ENCODE data around the gene CES4A. TPM values are rescaled to one million over a fixed set of nuclear protein-coding genes. Genes with fewer than 3 reads are reported as not detected.

Gene CES4A
- total and polyA plus RNA-seq, 2 of the 13 experiments (the other 11 are each of a cell fraction or from before 2014, with no cell fraction given) = 0.09 to 0.17 TPM

DNA sequence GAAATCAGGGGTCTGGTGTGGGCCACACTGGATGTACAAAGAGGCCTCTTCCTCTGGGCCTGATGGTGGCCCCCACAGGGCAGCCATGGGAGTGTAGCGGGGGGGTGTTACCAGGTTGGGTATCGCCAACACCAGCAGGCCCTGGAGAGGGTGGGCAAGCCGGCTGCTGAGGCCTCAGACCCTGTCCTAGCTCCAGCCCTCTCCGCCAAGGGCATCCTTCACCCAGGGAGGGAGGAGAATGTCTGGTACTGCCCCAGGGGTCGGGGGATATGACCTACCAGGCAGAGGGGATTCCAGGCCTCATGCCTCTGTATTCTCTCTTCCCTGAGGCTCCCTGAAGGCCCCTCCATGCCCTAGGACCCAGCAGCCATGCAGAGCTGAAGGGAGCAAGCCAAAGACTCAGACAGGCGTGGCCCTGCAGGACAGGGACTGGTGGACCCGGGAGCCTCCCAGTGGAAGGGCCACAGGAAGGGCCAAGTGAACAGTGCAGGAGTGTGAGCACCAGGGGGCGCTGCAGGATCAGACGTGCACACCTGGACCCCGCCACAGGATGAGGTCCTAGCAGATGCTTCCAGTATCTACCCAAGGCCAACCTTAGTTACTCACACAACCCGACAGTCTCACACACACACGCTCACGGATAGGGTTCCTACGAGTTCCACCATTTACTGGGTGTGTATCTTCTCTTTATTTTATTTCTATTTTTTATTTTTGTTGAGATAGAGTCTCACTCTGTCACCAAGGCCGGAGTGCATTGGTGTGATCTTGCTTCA lies 10.9 kb upstream of the CES4A start (continued):
- TF ChIP-seq, protein P1, sequence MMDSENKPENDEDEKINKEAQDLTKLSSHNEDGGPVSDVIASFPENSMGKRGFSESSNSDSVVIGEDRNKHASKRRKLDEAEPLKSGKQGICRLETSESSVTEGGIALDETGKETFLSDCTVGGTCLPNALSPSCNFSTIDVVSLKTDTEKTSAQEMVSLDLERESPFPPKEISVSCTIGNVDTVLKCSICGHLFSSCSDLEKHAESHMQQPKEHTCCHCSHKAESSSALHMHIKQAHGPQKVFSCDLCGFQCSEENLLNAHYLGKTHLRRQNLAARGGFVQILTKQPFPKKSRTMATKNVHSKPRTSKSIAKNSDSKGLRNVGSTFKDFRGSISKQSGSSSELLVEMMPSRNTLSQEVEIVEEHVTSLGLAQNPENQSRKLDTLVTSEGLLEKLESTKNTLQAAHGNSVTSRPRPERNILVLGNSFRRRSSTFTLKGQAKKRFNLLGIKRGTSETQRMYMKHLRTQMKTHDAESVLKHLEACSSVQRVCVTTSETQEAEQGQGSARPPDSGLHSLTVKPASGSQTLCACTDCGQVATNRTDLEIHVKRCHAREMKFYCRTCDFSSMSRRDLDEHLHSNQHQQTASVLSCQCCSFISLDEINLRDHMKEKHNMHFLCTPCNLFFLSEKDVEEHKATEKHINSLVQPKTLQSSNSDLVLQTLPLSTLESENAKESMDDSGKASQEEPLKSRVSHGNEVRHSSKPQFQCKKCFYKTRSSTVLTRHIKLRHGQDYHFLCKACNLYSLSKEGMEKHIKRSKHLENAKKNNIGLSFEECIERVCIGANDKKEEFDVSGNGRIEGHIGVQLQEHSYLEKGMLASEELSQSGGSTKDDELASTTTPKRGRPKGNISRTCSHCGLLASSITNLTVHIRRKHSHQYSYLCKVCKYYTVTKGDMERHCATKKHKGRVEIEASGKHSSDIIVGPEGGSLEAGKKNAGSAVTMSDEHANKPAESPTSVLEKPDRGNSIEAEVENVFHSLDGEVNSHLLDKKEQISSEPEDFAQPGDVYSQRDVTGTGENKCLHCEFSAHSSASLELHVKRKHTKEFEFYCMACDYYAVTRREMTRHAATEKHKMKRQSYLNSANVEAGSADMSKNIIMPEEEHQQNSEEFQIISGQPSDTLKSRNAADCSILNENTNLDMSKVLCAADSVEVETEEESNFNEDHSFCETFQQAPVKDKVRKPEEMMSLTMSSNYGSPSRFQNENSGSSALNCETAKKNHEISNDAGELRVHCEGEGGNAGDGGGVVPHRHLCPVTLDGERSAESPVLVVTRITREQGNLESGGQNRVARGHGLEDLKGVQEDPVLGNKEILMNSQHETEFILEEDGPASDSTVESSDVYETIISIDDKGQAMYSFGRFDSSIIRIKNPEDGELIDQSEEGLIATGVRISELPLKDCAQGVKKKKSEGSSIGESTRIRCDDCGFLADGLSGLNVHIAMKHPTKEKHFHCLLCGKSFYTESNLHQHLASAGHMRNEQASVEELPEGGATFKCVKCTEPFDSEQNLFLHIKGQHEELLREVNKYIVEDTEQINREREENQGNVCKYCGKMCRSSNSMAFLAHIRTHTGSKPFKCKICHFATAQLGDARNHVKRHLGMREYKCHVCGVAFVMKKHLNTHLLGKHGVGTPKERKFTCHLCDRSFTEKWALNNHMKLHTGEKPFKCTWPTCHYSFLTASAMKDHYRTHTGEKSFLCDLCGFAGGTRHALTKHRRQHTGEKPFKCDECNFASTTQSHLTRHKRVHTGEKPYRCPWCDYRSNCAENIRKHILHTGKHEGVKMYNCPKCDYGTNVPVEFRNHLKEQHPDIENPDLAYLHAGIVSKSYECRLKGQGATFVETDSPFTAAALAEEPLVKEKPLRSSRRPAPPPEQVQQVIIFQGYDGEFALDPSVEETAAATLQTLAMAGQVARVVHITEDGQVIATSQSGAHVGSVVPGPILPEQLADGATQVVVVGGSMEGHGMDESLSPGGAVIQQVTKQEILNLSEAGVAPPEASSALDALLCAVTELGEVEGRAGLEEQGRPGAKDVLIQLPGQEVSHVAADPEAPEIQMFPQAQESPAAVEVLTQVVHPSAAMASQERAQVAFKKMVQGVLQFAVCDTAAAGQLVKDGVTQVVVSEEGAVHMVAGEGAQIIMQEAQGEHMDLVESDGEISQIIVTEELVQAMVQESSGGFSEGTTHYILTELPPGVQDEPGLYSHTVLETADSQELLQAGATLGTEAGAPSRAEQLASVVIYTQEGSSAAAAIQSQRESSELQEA (CRISPR knock-in tag; IDR thresholded peaks at IDR 0.05; ENCODE audit: not compliant biosample characterization) = peak; percentile 52
- peak; percentile 83 for TF ChIP-seq ZNF547 (CRISPR knock-in tag; IDR thresholded peaks at IDR 0.05)
- peak; percentile 59; the same call in 1 of the 2 replicates for TF ChIP-seq GZF1 (CRISPR knock-in tag; IDR thresholded peaks at IDR 0.05)
- TF ChIP-seq ZBTB7B (CRISPR knock-in tag; IDR thresholded peaks at IDR 0.05) = peak; percentile 65; the same call in 1 of the 2 replicates
- TF ChIP-seq, protein P2, sequence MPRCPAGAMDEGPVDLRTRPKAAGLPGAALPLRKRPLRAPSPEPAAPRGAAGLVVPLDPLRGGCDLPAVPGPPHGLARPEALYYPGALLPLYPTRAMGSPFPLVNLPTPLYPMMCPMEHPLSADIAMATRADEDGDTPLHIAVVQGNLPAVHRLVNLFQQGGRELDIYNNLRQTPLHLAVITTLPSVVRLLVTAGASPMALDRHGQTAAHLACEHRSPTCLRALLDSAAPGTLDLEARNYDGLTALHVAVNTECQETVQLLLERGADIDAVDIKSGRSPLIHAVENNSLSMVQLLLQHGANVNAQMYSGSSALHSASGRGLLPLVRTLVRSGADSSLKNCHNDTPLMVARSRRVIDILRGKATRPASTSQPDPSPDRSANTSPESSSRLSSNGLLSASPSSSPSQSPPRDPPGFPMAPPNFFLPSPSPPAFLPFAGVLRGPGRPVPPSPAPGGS (CRISPR knock-in tag; IDR thresholded peaks at IDR 0.05) = peak; percentile 77
- no peak for TF ChIP-seq ZNF468 (CRISPR knock-in tag; IDR thresholded peaks at IDR 0.05)
- peak; percentile 86 for TF ChIP-seq KDM4B (CRISPR knock-in tag; IDR thresholded peaks at IDR 0.05)
- TF ChIP-seq ZBTB25 (CRISPR knock-in tag; IDR thresholded peaks at IDR 0.05) = peak; percentile 71; the same call in 1 of the 2 replicates
- TF ChIP-seq TBX2 (CRISPR knock-in tag; IDR thresholded peaks at IDR 0.05; ENCODE audit: borderline replicate concordance) = peak; percentile 79
- no peak for TF ChIP-seq ATF1 (CRISPR knock-in tag; IDR thresholded peaks at IDR 0.05)
- TF ChIP-seq, protein P3, sequence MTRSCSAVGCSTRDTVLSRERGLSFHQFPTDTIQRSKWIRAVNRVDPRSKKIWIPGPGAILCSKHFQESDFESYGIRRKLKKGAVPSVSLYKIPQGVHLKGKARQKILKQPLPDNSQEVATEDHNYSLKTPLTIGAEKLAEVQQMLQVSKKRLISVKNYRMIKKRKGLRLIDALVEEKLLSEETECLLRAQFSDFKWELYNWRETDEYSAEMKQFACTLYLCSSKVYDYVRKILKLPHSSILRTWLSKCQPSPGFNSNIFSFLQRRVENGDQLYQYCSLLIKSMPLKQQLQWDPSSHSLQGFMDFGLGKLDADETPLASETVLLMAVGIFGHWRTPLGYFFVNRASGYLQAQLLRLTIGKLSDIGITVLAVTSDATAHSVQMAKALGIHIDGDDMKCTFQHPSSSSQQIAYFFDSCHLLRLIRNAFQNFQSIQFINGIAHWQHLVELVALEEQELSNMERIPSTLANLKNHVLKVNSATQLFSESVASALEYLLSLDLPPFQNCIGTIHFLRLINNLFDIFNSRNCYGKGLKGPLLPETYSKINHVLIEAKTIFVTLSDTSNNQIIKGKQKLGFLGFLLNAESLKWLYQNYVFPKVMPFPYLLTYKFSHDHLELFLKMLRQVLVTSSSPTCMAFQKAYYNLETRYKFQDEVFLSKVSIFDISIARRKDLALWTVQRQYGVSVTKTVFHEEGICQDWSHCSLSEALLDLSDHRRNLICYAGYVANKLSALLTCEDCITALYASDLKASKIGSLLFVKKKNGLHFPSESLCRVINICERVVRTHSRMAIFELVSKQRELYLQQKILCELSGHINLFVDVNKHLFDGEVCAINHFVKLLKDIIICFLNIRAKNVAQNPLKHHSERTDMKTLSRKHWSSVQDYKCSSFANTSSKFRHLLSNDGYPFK (CRISPR knock-in tag; IDR thresholded peaks at IDR 0.05; ENCODE audit: borderline replicate concordance) = peak; percentile 47; the same call in 1 of the 2 replicates
- TF ChIP-seq ZNF501 (CRISPR knock-in tag; IDR thresholded peaks at IDR 0.05) = peak; percentile 85
- TF ChIP-seq, protein P4, sequence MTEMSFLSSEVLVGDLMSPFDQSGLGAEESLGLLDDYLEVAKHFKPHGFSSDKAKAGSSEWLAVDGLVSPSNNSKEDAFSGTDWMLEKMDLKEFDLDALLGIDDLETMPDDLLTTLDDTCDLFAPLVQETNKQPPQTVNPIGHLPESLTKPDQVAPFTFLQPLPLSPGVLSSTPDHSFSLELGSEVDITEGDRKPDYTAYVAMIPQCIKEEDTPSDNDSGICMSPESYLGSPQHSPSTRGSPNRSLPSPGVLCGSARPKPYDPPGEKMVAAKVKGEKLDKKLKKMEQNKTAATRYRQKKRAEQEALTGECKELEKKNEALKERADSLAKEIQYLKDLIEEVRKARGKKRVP (CRISPR knock-in tag; IDR thresholded peaks at IDR 0.05) = no peak
